A673 (cell line): Measurements from ENCODE around the gene MYO1D. TPM values are rescaled to one million over a fixed set of nuclear protein-coding genes. Genes with fewer than 3 reads are reported as not detected.
A peak's percentile ranks its signal among the peaks of the same experiment; 100 is the strongest.

Experiments
- BruUV-seq: library from RNA; stranded (reverse); fragments of 400-500 nt; replicated peaks from 2 replicates; lab custom pipeline; 2021; lab: Mats Ljungman, UMichigan
- CTCF ChIA-PET: fragments of 300-600 bp; sonication (Branson Sonifier 250); formaldehyde crosslinking; loops from one replicate; lab custom pipeline; 2022; ENCODE audit warnings: antibody characterized with exemption; lab: Charles Lee
- POLR2A ChIA-PET: fragments of 300-600 bp; sonication (Branson Sonifier 250); formaldehyde crosslinking; loops from one replicate; lab custom pipeline; 2022; ENCODE audit warnings: antibody characterized with exemption; ENCODE audit not compliant: low non-redundant PET; lab: Charles Lee
- DNase-seq: peaks from one replicate; pipeline ENCODE4 v3.0.0-alpha.2; 2015; ENCODE audit warnings: low spot score
- H3K27ac ChIP-seq: fragments of 200-600 bp; sonication (generic); 2 replicates; pipeline ENCODE4 v1.5.1; 2016; ENCODE audit warnings: mixed run types, low read depth, mild to moderate bottlenecking, mixed read lengths, antibody characterized with exemption, low read length; ENCODE audit not compliant: poor library complexity, severe bottlenecking
- H3K27me3 ChIP-seq: fragments of 200-600 bp; sonication (generic); replicated peaks from 2 replicates; pipeline ENCODE4 v1.6.1; 2017; ENCODE audit warnings: mixed run types, low read depth, mild to moderate bottlenecking, mixed read lengths, antibody characterized with exemption, low read length; ENCODE audit not compliant: insufficient read depth, poor library complexity
- H3K36me3 ChIP-seq: fragments of 200-600 bp; sonication (generic); 2 replicates; pipeline ENCODE4 v1.6.1; 2016; ENCODE audit warnings: mixed run types, mild to moderate bottlenecking, mixed read lengths, antibody characterized with exemption, low read length; ENCODE audit not compliant: insufficient read depth, poor library complexity, severe bottlenecking
- H3K4me1 ChIP-seq: fragments of 200-600 bp; sonication (generic); 2 replicates; pipeline ENCODE4 v1.6.1; 2017; ENCODE audit warnings: mixed run types, mild to moderate bottlenecking, mixed read lengths, antibody characterized with exemption, low read length; ENCODE audit not compliant: insufficient read depth, poor library complexity, severe bottlenecking
- H3K4me3 ChIP-seq: fragments of 200-600 bp; sonication (generic); 2 replicates; pipeline ENCODE4 v1.5.1; 2016; ENCODE audit warnings: low read depth, mixed run types, mild to moderate bottlenecking, mixed read lengths, low read length; ENCODE audit not compliant: poor library complexity, severe bottlenecking
- H3K9me3 ChIP-seq: fragments of 200-600 bp; sonication (generic); 2 replicates; pipeline ENCODE4 v1.6.1; 2016; ENCODE audit warnings: mixed run types, low read depth, mild to moderate bottlenecking, mixed read lengths, antibody characterized with exemption, low read length; ENCODE audit not compliant: poor library complexity, severe bottlenecking
- CTCF ChIP-seq: fragments of 300-800, 200-600 bp; sonication (generic); conservative IDR thresholded peaks from 2 replicates; pipeline ENCODE4 v1.5.1; 2017; ENCODE audit warnings: low read depth, mild to moderate bottlenecking, antibody characterized with exemption, low read length, moderate library complexity, mixed read lengths
- EZH2 ChIP-seq: fragments of 200-600 bp; sonication (generic); IDR thresholded peaks from 2 replicates; pipeline ENCODE4 v1.6.1; 2017; ENCODE audit warnings: borderline replicate concordance, low read depth, mild to moderate bottlenecking, mixed read lengths, antibody characterized with exemption, low read length; ENCODE audit not compliant: poor library complexity, severe bottlenecking
- intact Hi-C: fragments of 100-400 bp; cut with micrococcal nuclease; formaldehyde crosslinking; loops from one replicate; pipeline ENCODE4 v1.10.0; 2022; ENCODE audit not compliant: unreplicated experiment
- total RNA-seq: library from RNA; stranded (reverse); gene quantifications from 2 replicates; pipeline ENCODE4 v1.2.3, GENCODE V29; 2021

Gene MYO1D
- total RNA-seq, 1 experiment from 2014 or later, result 10.4 TPM

DNA sequence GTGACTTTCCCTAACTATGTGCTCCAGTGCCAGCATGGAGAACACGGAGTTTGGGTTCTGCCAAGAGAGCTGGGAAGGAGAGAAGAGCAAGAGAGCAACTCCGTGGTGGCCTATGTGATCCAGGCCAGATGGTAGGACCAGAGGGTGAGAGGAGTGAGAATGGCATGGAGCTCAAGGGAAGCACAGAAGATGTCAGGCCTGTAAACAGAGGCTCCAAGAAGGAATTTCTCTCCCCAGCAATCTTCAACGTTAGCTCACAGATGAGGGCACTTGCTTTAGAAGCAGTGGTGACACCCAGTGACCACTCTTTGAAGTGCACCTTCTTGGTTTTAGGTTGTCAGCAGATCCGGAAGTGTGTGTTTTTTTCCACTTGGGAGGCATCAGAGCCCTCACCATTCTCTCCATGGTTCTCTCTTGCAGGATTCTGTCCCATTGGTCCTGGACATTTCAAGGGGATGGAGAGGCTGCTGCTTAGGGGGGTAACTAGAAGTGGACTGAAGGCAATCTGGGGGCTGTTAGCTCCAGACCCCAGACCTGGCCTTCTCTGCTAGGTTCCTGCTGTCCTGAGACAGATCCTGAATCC lies 33.0 kb upstream of the MYO1D start:
- Histone ChIP-seq H3K9me3 (no peaks in the 10 kb centered on the region), H3K27ac (no peak overlapping the region), H3K36me3 (no peaks in the 10 kb centered on the region), H3K27me3 (no peaks in the 10 kb centered on the region), H3K4me1 (no peaks in the 10 kb centered on the region), H3K4me3 (no peak overlapping the region)
- TF ChIP-seq CTCF (peak; percentile 63), EZH2 (no peak)
- no TSS peak for BruUV-seq
- intact Hi-C loops, result loop anchor here (5.0 kb wide), 1 partner anchor 128 kb away; no protein-coding TSS in a partner anchor
- CTCF ChIA-PET, result no interaction called here
- peak; percentile 73 for DNase-seq
- POLR2A ChIA-PET, result no interaction called here

- TF ChIP-seq CTCF, result no peak
- TF ChIP-seq EZH2, result no peak
- ChIA-PET POLR2A (no interaction called here), CTCF (no interaction called here)
- H3K27me3 ChIP-seq, result no peaks in the 10 kb centered on the region
- H3K4me1 ChIP-seq, result no peaks in the 10 kb centered on the region
- H3K27ac ChIP-seq, result no peak overlapping the region
- no peak for DNase-seq
- intact Hi-C loops, result no loop called here
- H3K36me3 ChIP-seq, result no peaks in the 10 kb centered on the region
- H3K4me3 ChIP-seq, result no peak overlapping the region
- BruUV-seq, result no TSS peak
- H3K9me3 ChIP-seq, result no peaks in the 10 kb centered on the region
Measured at GRCh38 chr17:32907583-32907982, 30.7 kb upstream of the MYO1D start.

DNA sequence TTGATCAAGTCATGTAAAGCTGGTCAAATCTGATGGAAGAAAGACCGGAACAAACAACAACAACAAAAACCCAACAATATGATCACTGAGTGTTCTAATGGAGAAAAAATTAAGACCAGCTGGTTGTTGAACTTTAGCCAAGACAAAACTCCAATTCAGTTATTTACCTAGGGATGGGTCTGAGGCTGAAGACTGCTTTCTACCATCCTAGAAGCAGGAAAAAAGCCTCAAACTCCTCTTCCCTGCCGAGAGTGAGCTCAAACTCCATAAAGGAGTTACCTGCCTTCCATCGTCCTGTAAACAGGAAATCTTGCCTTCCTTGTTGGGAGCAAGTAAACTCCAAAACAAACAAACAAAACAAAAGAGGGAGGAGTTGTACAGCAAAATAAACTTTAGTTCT lies 28.0 kb upstream of the MYO1D start:
- ChIA-PET CTCF (no interaction called here), POLR2A (no interaction called here)
- intact Hi-C loops, result no loop called here
- Histone ChIP-seq H3K36me3 (no peaks in the 10 kb centered on the region), H3K4me1 (no peaks in the 10 kb centered on the region), H3K27ac (no peak overlapping the region), H3K9me3 (no peaks in the 10 kb centered on the region), H3K27me3 (no peaks in the 10 kb centered on the region), H3K4me3 (no peak overlapping the region)
- no peak for DNase-seq
- no peak for TF ChIP-seq CTCF
- no peak for TF ChIP-seq EZH2
- no TSS peak for BruUV-seq
